ENCODE measurements around the gene BCKDHB.

GRCh38 chr6:80233958-80234357 lies 127.5 kb downstream of the BCKDHB start:
- TF ChIP-seq CTCF (IDR thresholded peaks at IDR 0.05) (no peak), POLR2A (IDR thresholded peaks at IDR 0.05) (no peak)

Data from lower leg skin (tissue), 3 donors.